KMS-11 (cell line): ENCODE data around the gene NDC80.

ENCODE experiments used
- H2AFZ ChIP-seq: fragments of 200-600 bp; sonication (generic); 2 replicates; pipeline ENCODE4 v1.6.1; 2016; ENCODE audit warnings: antibody characterized with exemption, mixed run types, low read depth
- H3K27ac ChIP-seq: fragments of 200-600 bp; sonication (generic); 2 replicates; pipeline ENCODE4 v1.6.1; 2016; ENCODE audit warnings: mild to moderate bottlenecking, mixed run types
- H3K27me3 ChIP-seq: fragments of 200-600 bp; sonication (generic); 2 replicates; pipeline ENCODE4 v1.6.1; 2017; ENCODE audit warnings: mild to moderate bottlenecking, low read depth, mixed run types, moderate library complexity; ENCODE audit not compliant: insufficient read depth
- H3K36me3 ChIP-seq: fragments of 200-600 bp; sonication (generic); 2 replicates; pipeline ENCODE4 v1.6.1; 2017; ENCODE audit warnings: mild to moderate bottlenecking, mixed run types; ENCODE audit not compliant: insufficient read depth
- H3K4me1 ChIP-seq: fragments of 200-600 bp; sonication (generic); 2 replicates; pipeline ENCODE4 v1.6.1; 2016; ENCODE audit warnings: mild to moderate bottlenecking, low read depth, mixed run types; ENCODE audit not compliant: poor library complexity, severe bottlenecking
- H3K4me2 ChIP-seq: fragments of 200-600 bp; sonication (generic); 2 replicates; pipeline ENCODE4 v1.7.0; 2016; ENCODE audit warnings: mild to moderate bottlenecking, mixed run types
- H3K4me3 ChIP-seq: fragments of 200-600 bp; sonication (generic); IDR thresholded peaks from 2 replicates; pipeline ENCODE4 v1.6.1; 2017; ENCODE audit warnings: low read depth, low read length, mixed read lengths; ENCODE audit not compliant: insufficient read depth
- H3K79me2 ChIP-seq: fragments of 200-600 bp; sonication (generic); 2 replicates; pipeline ENCODE4 v1.6.1; 2016; ENCODE audit warnings: low read depth, mixed run types; ENCODE audit not compliant: insufficient read depth
- H3K9ac ChIP-seq: fragments of 200-600 bp; sonication (generic); 2 replicates; pipeline ENCODE4 v1.6.1; 2016; ENCODE audit warnings: mild to moderate bottlenecking, mixed run types
- H4K20me1 ChIP-seq: fragments of 200-600 bp; sonication (generic); 2 replicates; pipeline ENCODE4 v1.6.1; 2016; ENCODE audit warnings: mild to moderate bottlenecking, mixed run types; ENCODE audit not compliant: insufficient read depth
- CTCF ChIP-seq: fragments of 200-600 bp; sonication (generic); conservative IDR thresholded peaks from 2 replicates; pipeline ENCODE4 v1.6.1; 2017; ENCODE audit warnings: low read depth, mild to moderate bottlenecking, antibody characterized with exemption, low read length, moderate library complexity, mixed read lengths

The NDC80 gene

GRCh38 chr18:2531751-2532150 is 39.6 kb upstream of the NDC80 start:
- Histone ChIP-seq H2AFZ (no peak overlapping the region), H3K36me3 (no peaks in the 10 kb centered on the region), H3K9ac (no peak overlapping the region), H3K4me3 (no peak overlapping the region), H3K79me2 (no peaks in the 10 kb centered on the region), H3K27me3 (no peaks in the 10 kb centered on the region), H3K4me2 (no peak overlapping the region), H3K27ac (no peak overlapping the region), H3K4me1 (no peaks in the 10 kb centered on the region), H4K20me1 (no peaks in the 10 kb centered on the region)
- TF ChIP-seq CTCF, result no peak

- H3K4me3 ChIP-seq, result no peak overlapping the region
- no peak overlapping the region for H2AFZ ChIP-seq
- no peaks in the 10 kb centered on the region for H3K27me3 ChIP-seq
- no peak overlapping the region for H3K9ac ChIP-seq
- H3K4me2 ChIP-seq, result no peak overlapping the region
- H3K27ac ChIP-seq, result no peak overlapping the region
- no peak for TF ChIP-seq CTCF
- no peaks in the 10 kb centered on the region for H4K20me1 ChIP-seq
- H3K79me2 ChIP-seq, result no peaks in the 10 kb centered on the region
- no peaks in the 10 kb centered on the region for H3K36me3 ChIP-seq
- H3K4me1 ChIP-seq, result no peaks in the 10 kb centered on the region
Observed at GRCh38 chr18:2532797-2533196, 38.6 kb upstream of the NDC80 start.

GRCh38 chr18:2534906-2535305 is 36.5 kb upstream of the NDC80 start:
- TF ChIP-seq CTCF, result no peak
- no peaks in the 10 kb centered on the region for H3K27me3 ChIP-seq
- no peak overlapping the region for H3K4me2 ChIP-seq
- no peaks in the 10 kb centered on the region for H3K36me3 ChIP-seq
- no peaks in the 10 kb centered on the region for H4K20me1 ChIP-seq
- H2AFZ ChIP-seq, result no peak overlapping the region
- H3K4me3 ChIP-seq, result no peak overlapping the region
- no peaks in the 10 kb centered on the region for H3K4me1 ChIP-seq
- no peak overlapping the region for H3K9ac ChIP-seq
- H3K27ac ChIP-seq, result no peak overlapping the region
- H3K79me2 ChIP-seq, result no peaks in the 10 kb centered on the region

- Histone ChIP-seq H3K36me3 (no peaks in the 10 kb centered on the region), H3K27ac (no peak overlapping the region), H3K27me3 (no peaks in the 10 kb centered on the region), H3K9ac (no peak overlapping the region), H3K4me1 (no peaks in the 10 kb centered on the region), H2AFZ (no peak overlapping the region), H3K4me2 (no peak overlapping the region), H4K20me1 (no peaks in the 10 kb centered on the region), H3K79me2 (no peaks in the 10 kb centered on the region), H3K4me3 (no peak overlapping the region)
- TF ChIP-seq CTCF, result no peak
Observed at GRCh38 chr18:2535419-2535910, 35.9 kb upstream of the NDC80 start.

GRCh38 chr18:2536063-2536462 is 35.3 kb upstream of the NDC80 start:
- Histone ChIP-seq H3K4me3 (no peak overlapping the region), H3K4me1 (no peaks in the 10 kb centered on the region), H3K9ac (no peak overlapping the region), H3K36me3 (no peaks in the 10 kb centered on the region), H3K27ac (no peak overlapping the region), H4K20me1 (no peaks in the 10 kb centered on the region), H3K4me2 (no peak overlapping the region), H2AFZ (no peak overlapping the region), H3K79me2 (no peaks in the 10 kb centered on the region), H3K27me3 (no peaks in the 10 kb centered on the region)
- TF ChIP-seq CTCF, result no peak
